GM23338 (cell line): ENCODE results near the gene GSX1.

Source experiments
- EZH2phosphoT487 ChIP-seq: fragments of 200-600 bp; sonication (generic); IDR thresholded peaks from one replicate; pipeline ENCODE4 v1.8.1; 2018; ENCODE audit warnings: antibody characterized with exemption; ENCODE audit not compliant: unreplicated experiment
- JUNB ChIP-seq: IDR thresholded peaks from one replicate; pipeline ENCODE4 v1.6.1; 2016; ENCODE audit warnings: antibody characterized with exemption; ENCODE audit not compliant: unreplicated experiment
- REST ChIP-seq: IDR thresholded peaks from one replicate; pipeline ENCODE4 v1.6.1; 2018; ENCODE audit warnings: antibody characterized with exemption; ENCODE audit not compliant: unreplicated experiment

GRCh38 chr13:27789495-27790303 lies 2.6 kb upstream of the GSX1 start:
- no peak for TF ChIP-seq JUNB
- TF ChIP-seq REST = no peak
- TF ChIP-seq EZH2phosphoT487 = peak; percentile 83
